Gastroesophageal sphincter (tissue), 4 donors: Measurements from ENCODE around the gene HOXC10. TPM values are rescaled to one million over a fixed set of nuclear protein-coding genes. Genes with fewer than 3 reads are reported as not detected.

Experiments used
- ATAC-seq: fragments of 150-250 bp; one replicate; pipeline ENCODE4 v1.9.1; 2016; ENCODE audit warnings: mild to moderate bottlenecking, moderate library complexity
- H3K27ac ChIP-seq, 4 donors: fragments of 200-600 bp; sonication (generic) in 3 of 4; 1 replicate in 3 of 4; 2 replicates in 1 of 4; pipeline ENCODE4 v1.5.1; 2016 to 2019
- H3K27me3 ChIP-seq: fragments of 200-600 bp; sonication (generic); one replicate; pipeline ENCODE4 v1.5.1; 2019
- H3K36me3 ChIP-seq, 2 donors: fragments of 200-600 bp; sonication (generic); one replicate each; pipeline ENCODE4 v1.5.1; 2019; ENCODE audit warnings: control low read depth in 1 of 2
- H3K4me1 ChIP-seq, 3 donors: fragments of 200-600 bp; sonication (generic); 1 replicate in 2 of 3; 2 replicates in 1 of 3; pipeline ENCODE4 v1.5.1; 2016 to 2019; ENCODE audit warnings: control low read depth in 2 of 3
- H3K4me3 ChIP-seq, 2 donors: fragments of 200-600 bp; sonication (generic); one replicate each; pipeline ENCODE4 v1.5.1; 2019; ENCODE audit warnings: mild to moderate bottlenecking in 1 of 2, moderate library complexity in 1 of 2
- H3K9me3 ChIP-seq, 3 donors: fragments of 200-600 bp; sonication (generic); one replicate each; pipeline ENCODE4 v1.5.1; 2017 to 2019; ENCODE audit warnings: control low read depth in 2 of 3
- EP300 ChIP-seq: sonication (generic); formaldehyde crosslinking; IDR thresholded peaks from one replicate; pipeline ENCODE4 v1.6.1; 2017; ENCODE audit warnings: antibody characterized with exemption, mild to moderate bottlenecking
- POLR2A ChIP-seq, 2 donors: fragments of 450-650 bp; IDR thresholded peaks; one replicate each; pipeline ENCODE4 v1.6.1; 2017; ENCODE audit warnings: antibody characterized with exemption in 2 of 2, mild to moderate bottlenecking in 2 of 2, moderate library complexity in 1 of 2
- POLR2AphosphoS5 ChIP-seq: sonication (generic); formaldehyde crosslinking; IDR thresholded peaks from one replicate; pipeline ENCODE4 v1.6.1; 2017; ENCODE audit warnings: antibody characterized with exemption
- WGBS, 2 donors: methylation state at CpG; one replicate each; pipeline ENCODE4 v1.1.5; 2018; ENCODE audit warnings: low coverage in 1 of 2; 5-methylcytosine and 5-hydroxymethylcytosine counted together
- total RNA-seq, 4 donors: library from RNA; depleted of rRNA; stranded (reverse); fragments of >200 nt; gene quantifications; one replicate each; pipeline ENCODE4 v1.1.0, GENCODE V29; 2016
- TF ChIP-seq, protein P1 (sequence below), 4 experiments: fragments of 200-600 bp in 2 of 4; fragments of 450-650 bp in 2 of 4; sonication (generic) in 1 of 4; IDR thresholded peaks; one replicate each; pipeline ENCODE4 v1.5.1; 2017 to 2019; ENCODE audit warnings: antibody characterized with exemption in 4 of 4, mild to moderate bottlenecking in 2 of 4, moderate library complexity in 2 of 4

The HOXC10 gene
- total RNA-seq, 4 donors from 2014 or later = not detected

DNA sequence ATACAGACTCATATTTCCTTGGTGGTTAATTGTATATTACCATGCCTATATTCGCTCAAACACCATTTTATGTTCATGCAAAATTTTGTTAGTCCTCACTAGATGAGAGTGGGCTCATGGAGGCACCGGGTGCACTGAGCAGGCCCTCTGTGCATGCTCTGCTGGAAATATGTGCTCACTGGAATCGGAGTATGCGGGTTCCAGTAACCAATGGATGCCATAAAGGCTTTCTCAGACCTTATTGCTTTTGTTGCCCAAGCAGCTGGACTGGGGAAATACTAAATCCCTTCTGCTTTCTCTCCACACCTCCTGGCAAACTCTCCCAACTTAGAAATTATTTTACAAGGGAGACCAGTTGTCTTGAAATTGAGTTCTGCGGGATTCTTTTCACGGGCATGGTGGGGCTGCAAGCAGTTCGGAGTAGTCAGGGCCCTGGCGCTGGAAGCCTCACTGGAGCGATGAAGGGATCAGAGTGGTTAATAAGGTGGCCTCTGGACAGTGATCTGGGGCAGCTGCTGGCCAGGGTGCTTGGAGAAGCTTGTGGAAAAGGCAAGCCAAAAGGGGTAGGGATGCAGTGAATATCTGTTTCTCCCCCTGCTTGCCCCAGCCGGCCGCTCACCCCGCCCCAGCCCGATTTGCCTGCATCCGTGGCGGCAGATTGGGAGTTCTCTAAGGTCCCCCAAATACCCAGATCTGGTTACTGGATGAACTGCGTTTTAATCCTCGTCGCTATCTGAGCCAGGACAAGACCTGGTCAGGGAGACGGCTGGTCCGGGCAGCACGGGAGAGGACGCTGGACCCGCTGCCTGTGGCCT lies 35.9 kb downstream of the HOXC10 start:
- 73 to 82% methylated on average over 4 to 5 of the region's 23 CpGs for WGBS, 2 donors
- ATAC-seq = no peak
- peaks cover 0 to 40% (median 9%) of the 10 kb centered on the region in 3 donors for H3K4me1 ChIP-seq
- no peak overlapping the region for H3K27ac ChIP-seq
- peaks cover 99% of the 10 kb centered on the region for H3K27me3 ChIP-seq
- TF ChIP-seq POLR2A (IDR thresholded peaks at IDR 0.05) (no peak), EP300 (no peak), POLR2AphosphoS5 (no peak)
- TF ChIP-seq, protein P1, sequence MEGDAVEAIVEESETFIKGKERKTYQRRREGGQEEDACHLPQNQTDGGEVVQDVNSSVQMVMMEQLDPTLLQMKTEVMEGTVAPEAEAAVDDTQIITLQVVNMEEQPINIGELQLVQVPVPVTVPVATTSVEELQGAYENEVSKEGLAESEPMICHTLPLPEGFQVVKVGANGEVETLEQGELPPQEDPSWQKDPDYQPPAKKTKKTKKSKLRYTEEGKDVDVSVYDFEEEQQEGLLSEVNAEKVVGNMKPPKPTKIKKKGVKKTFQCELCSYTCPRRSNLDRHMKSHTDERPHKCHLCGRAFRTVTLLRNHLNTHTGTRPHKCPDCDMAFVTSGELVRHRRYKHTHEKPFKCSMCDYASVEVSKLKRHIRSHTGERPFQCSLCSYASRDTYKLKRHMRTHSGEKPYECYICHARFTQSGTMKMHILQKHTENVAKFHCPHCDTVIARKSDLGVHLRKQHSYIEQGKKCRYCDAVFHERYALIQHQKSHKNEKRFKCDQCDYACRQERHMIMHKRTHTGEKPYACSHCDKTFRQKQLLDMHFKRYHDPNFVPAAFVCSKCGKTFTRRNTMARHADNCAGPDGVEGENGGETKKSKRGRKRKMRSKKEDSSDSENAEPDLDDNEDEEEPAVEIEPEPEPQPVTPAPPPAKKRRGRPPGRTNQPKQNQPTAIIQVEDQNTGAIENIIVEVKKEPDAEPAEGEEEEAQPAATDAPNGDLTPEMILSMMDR (IDR thresholded peaks at IDR 0.05) = no peak
- H3K4me3 ChIP-seq = no peak overlapping the region
- H3K9me3 ChIP-seq = no peaks in the 10 kb centered on the region
- no peaks in the 10 kb centered on the region for H3K36me3 ChIP-seq

DNA sequence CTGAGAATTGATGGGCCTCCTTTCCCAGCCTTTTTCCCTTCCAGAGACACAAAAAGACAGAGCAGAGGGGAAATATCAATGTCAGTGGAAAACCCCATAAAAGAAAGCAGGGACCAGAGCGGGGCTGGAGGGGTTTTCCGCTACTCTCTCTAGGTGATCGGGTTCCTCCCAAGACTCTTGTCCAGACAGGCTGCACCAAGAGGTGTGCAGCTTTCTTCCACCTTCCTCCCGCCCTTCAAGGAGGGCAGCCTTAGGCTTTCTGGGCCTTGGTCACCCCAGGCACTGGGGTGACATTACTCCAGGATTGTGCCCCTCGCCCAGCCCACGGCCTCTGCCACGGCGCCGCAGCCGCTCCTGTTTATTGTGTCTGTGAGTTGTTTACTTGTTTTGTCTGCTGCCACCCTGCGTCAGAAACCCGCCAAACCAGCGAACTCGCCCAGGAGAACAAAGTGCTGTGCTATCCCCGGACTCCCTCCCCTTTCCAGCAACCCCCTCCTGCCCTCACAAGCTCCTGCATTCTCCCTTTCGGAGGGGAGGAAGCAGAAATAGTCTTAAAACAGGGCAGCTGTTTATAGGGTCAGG lies 36.6 kb downstream of the HOXC10 start:
- H3K4me1 ChIP-seq = peaks cover 0 to 37% (median 9%) of the 10 kb centered on the region in 3 donors
- no peak for ATAC-seq
- H3K9me3 ChIP-seq = no peaks in the 10 kb centered on the region
- H3K27ac ChIP-seq = no peak overlapping the region
- no peaks in the 10 kb centered on the region for H3K36me3 ChIP-seq
- no peak overlapping the region for H3K4me3 ChIP-seq
- 37 to 41% methylated on average over 12 to 16 of the region's 16 CpGs for WGBS, 2 donors
- TF ChIP-seq, protein P1 (IDR thresholded peaks at IDR 0.05) = no peak
- TF ChIP-seq POLR2AphosphoS5 (no peak), EP300 (no peak), POLR2A (IDR thresholded peaks at IDR 0.05) (no peak)
- peaks cover 99% of the 10 kb centered on the region for H3K27me3 ChIP-seq

DNA sequence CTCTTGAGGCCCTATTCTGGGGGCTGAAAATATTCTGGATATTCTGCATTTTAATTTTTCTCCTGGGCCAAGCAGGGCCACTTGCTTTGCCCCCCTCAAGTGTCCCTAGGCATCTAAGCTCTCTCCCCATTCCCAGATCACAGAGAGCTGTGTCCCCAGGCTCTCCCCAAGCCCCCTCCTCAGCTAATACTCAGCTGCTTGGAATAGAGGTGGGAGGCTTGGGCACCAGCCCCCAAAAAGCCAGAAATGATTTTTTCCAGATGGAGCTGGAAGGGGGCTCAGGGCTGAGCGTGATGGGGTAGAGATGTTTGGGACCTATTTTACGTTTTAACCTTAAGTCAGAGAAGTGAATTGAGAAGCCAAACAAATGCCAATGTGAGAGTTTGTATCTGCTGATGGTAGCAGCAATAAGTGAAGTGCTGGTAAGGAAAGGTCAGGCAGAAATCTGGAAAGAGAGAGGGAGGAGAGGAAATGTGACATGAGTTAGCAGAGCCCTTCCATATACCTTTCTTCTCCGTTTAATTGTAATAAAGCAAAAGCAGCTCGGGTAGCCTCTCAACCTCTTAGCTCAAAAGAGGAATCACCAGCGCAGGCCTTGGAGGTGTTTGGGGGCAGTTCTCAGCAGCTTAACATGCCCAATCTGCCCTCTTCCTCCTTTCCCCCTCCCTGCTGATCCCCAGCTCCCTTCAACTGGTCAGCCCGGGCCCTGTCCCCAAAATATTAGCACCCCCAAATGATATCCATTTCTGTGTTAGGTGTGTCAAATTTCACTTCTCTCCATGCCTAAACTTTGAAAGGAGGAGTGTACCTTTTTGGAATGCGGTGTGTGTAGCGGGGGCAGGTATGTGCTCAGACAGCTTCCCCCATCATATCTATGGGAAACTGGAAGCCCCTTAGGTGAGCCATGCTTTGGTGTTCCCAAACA lies 38.3 kb downstream of the HOXC10 start:
- H3K4me3 ChIP-seq = no peak overlapping the region
- peaks cover 0 to 24% (median 0%) of the 10 kb centered on the region in 3 donors for H3K4me1 ChIP-seq
- TF ChIP-seq, protein P1 (IDR thresholded peaks at IDR 0.05) = no peak
- no peak for TF ChIP-seq EP300
- no peak for TF ChIP-seq POLR2A (IDR thresholded peaks at IDR 0.05)
- TF ChIP-seq POLR2AphosphoS5 = no peak
- no peaks in the 10 kb centered on the region for H3K36me3 ChIP-seq
- H3K9me3 ChIP-seq = no peaks in the 10 kb centered on the region
- 51 to 65% methylated on average over 6 to 7 of the region's 8 CpGs for WGBS, 2 donors
- peaks cover 99% of the 10 kb centered on the region for H3K27me3 ChIP-seq
- no peak for ATAC-seq
- H3K27ac ChIP-seq = no peak overlapping the region

DNA sequence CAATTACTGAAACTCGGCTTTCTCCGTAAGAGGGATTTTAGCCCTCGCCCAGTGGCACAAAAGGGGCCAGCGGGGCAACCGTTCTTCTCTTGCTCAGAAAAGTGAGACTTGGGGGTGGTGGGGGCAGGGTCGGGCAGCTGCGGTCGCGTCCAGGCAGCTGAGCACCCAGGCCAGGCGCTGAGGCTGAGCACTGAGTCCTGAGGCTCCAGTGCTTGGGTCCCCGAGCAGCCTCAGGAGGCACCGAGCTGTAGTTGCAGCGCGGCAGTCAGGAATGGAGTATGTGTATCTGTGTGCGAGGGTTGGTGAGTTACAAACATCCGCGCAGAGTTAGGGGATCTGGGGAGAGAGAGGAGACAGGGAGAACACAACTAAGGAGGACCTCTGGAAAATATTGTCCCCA lies 39.2 kb downstream of the HOXC10 start:
- 21% methylated on average over 15 of the region's 17 CpGs; no CpG with 5 or more reads in 1 of the 2 donors for WGBS, 2 donors
- H3K4me1 ChIP-seq = peaks cover 0 to 24% (median 0%) of the 10 kb centered on the region in 3 donors
- H3K9me3 ChIP-seq = no peaks in the 10 kb centered on the region
- H3K4me3 ChIP-seq = no peak overlapping the region
- peaks cover 99% of the 10 kb centered on the region for H3K27me3 ChIP-seq
- no peak for ATAC-seq
- TF ChIP-seq EP300 (no peak), POLR2A (IDR thresholded peaks at IDR 0.05) (no peak), POLR2AphosphoS5 (no peak)
- TF ChIP-seq, protein P1 (IDR thresholded peaks at IDR 0.05) = no peak
- H3K36me3 ChIP-seq = no peaks in the 10 kb centered on the region
- no peak overlapping the region for H3K27ac ChIP-seq
